Measurements from ENCODE around the gene VPS37C.

Gene VPS37C

GRCh38 chr11:61087426-61088119 lies 73.7 kb downstream of the VPS37C start:
- TF ChIP-seq ZFX (IDR thresholded peaks at IDR 0.05) (no peak), CTCF (conservative IDR thresholded peaks at IDR 0.05) (no peak)
- H3K27ac ChIP-seq, result no peak overlapping the region

- no peak overlapping the region for H3K27ac ChIP-seq
- TF ChIP-seq CTCF (conservative IDR thresholded peaks at IDR 0.05) (no peak), ZFX (IDR thresholded peaks at IDR 0.05) (no peak)
Observed at GRCh38 chr11:61083601-61084147, 77.6 kb downstream of the VPS37C start.

DNA sequence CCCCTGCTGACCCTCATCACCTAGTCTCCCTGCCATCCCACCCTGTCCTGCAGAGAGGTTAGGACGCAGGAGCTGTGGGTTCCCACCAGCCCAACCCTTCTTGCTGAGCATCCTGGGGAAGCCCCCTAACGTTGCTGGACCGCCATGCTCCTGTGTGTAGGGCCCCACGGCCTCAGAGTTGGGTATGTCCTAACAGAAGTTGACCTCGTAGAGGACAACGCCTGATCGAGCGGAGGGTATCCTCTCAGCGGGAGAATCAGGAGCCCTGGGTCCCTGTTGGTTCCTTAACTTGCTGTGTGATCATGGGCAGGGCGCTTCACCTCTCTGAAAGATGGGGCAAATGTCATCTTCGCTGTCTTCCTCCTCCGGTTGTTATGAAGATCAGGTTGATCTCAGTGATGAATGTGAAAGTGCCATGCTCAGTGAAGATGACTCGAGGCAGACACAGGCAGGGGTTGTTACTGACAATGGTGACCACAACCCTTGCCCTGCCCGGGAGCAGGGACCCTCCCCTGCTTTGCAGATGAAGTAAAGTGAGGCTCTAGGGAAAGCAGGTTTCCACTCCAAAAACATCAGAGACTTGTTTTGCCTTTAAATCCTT lies 78.2 kb downstream of the VPS37C start:
- TF ChIP-seq CTCF (conservative IDR thresholded peaks at IDR 0.05), result no peak
- no peak for TF ChIP-seq ZFX (IDR thresholded peaks at IDR 0.05)
- H3K27ac ChIP-seq, result no peak overlapping the region

- no peak for TF ChIP-seq ZFX (IDR thresholded peaks at IDR 0.05)
- TF ChIP-seq CTCF (conservative IDR thresholded peaks at IDR 0.05), result no peak
- H3K27ac ChIP-seq, result no peak overlapping the region
Observed at GRCh38 chr11:61082062-61082870, 79.0 kb downstream of the VPS37C start.

DNA sequence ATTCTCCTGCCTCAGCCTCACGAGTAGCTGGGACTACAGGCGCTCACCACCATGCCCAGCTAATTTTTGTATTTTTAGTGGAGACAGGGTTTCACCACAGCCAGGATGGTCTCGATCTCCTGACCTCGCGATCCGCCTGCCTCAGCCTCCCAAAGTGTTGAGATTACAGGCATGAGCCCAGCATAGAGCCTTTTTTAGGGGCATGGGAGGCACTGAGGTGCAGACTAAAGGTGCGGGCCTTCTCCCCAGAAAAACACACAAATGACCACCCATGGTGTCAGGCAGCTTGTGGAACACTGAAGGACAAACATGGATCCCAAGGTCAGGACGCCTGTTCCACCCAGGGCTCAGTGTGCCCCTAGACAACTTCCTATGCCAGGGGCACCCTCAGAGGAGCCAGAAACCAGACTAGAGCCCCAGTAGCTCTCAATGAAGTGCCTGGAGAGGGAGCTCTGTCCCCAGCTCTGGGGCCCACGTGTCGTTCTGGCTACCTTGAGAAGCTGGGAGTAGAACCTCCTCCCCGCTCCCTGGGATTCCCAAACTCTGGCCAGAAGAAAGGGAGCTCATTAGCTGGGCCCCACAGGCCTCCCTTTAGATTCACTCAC lies 80.1 kb downstream of the VPS37C start:
- no peak for TF ChIP-seq ZFX (IDR thresholded peaks at IDR 0.05)
- no peak for TF ChIP-seq CTCF (conservative IDR thresholded peaks at IDR 0.05)
- no peak overlapping the region for H3K27ac ChIP-seq

DNA sequence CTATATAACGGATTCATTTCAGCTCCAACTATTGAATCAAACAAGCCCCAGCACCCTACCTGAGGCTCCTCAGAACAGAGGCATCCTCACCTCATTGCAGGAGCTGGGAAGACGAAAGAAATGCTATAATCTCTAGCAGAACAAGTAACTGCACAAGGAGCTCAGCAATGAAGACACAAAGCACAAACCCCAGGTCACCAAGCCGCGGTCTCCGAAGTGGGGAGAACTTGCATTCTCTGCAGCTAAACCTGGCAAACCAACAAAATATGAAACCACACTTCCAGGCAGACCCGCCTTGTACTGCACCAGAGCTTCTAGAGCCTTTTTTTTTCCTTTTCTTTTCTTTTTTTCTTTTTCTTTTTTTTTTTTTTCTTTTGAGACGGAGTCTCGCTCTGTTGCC lies 80.7 kb downstream of the VPS37C start:
- no peak overlapping the region for H3K27ac ChIP-seq
- TF ChIP-seq CTCF (conservative IDR thresholded peaks at IDR 0.05), result no peak
- TF ChIP-seq ZFX (IDR thresholded peaks at IDR 0.05), result no peak
